Measurements from ENCODE around the gene KDM4C.

KDM4C gene

GRCh38 chr9:6870650-6871477 lies 113.1 kb downstream of the KDM4C start:
- no peak for DNase-seq

- DNase-seq = no peak
Observed at GRCh38 chr9:6873857-6874256, 116.1 kb downstream of the KDM4C start.

GRCh38 chr9:6876195-6876894 lies 118.6 kb downstream of the KDM4C start:
- no peak for DNase-seq

- no peak for DNase-seq
Observed at GRCh38 chr9:6877671-6878161, 119.9 kb downstream of the KDM4C start.

GRCh38 chr9:6880626-6881025 lies 122.9 kb downstream of the KDM4C start:
- DNase-seq = no peak

- no peak for DNase-seq
Observed at GRCh38 chr9:6884101-6884500, 126.3 kb downstream of the KDM4C start.

GRCh38 chr9:6884990-6885389 lies 127.2 kb downstream of the KDM4C start:
- DNase-seq = no peak

GRCh38 chr9:6887051-6887450 lies 129.3 kb downstream of the KDM4C start:
- DNase-seq = no peak

GRCh38 chr9:6889868-6890267 lies 132.1 kb downstream of the KDM4C start:
- DNase-seq = no peak

- DNase-seq = no peak
Observed at GRCh38 chr9:6893350-6894131, 135.8 kb downstream of the KDM4C start.

- DNase-seq = no peak
Observed at GRCh38 chr9:6894135-6894534, 136.4 kb downstream of the KDM4C start.

- DNase-seq = no peak
Observed at GRCh38 chr9:6895754-6896153, 138.0 kb downstream of the KDM4C start.

- DNase-seq = no peak
Observed at GRCh38 chr9:6896562-6896961, 138.8 kb downstream of the KDM4C start.

- no peak for DNase-seq
Observed at GRCh38 chr9:6897207-6897822, 139.5 kb downstream of the KDM4C start.

- no peak for DNase-seq
Observed at GRCh38 chr9:6897898-6898302, 140.1 kb downstream of the KDM4C start.

GRCh38 chr9:6899274-6899673 lies 141.5 kb downstream of the KDM4C start:
- no peak for DNase-seq

GRCh38 chr9:6900440-6900883 lies 142.7 kb downstream of the KDM4C start:
- no peak for DNase-seq

- DNase-seq = no peak
Observed at GRCh38 chr9:6901180-6901579, 143.4 kb downstream of the KDM4C start.

- no peak for DNase-seq
Observed at GRCh38 chr9:6902423-6902822, 144.7 kb downstream of the KDM4C start.

- peak; percentile 23 for DNase-seq
Observed at GRCh38 chr9:6904371-6904770, 146.6 kb downstream of the KDM4C start.

GRCh38 chr9:6905850-6906375 lies 148.1 kb downstream of the KDM4C start:
- DNase-seq = no peak

GRCh38 chr9:6907772-6908381 lies 150.1 kb downstream of the KDM4C start:
- DNase-seq = peak; percentile 43

Data from NCI-H1694 treated with DMSO at 0.1 percent for 48 hours (cell line).